DOHH2 (cell line): Measurements from ENCODE around the gene KHDC4.

Source experiments
- H3F3A ChIP-seq: fragments of 200-600 bp; sonication (generic), shearing (Covaris generic); 2 replicates; pipeline ENCODE4 v1.6.0; 2016; ENCODE audit warnings: antibody characterized with exemption, mild to moderate bottlenecking; ENCODE audit not compliant: control insufficient read depth, insufficient read depth
- H3K27ac ChIP-seq: fragments of 200-600 bp; sonication (generic); 2 replicates; pipeline ENCODE4 v1.5.1; 2014; ENCODE audit warnings: low read depth, mild to moderate bottlenecking, low read length, moderate library complexity
- H3K27me3 ChIP-seq: fragments of 200-600 bp; sonication (generic); 2 replicates; pipeline ENCODE4 v1.6.1; 2014; ENCODE audit warnings: mild to moderate bottlenecking, low read length, mixed read lengths; ENCODE audit not compliant: control insufficient read depth
- H3K36me3 ChIP-seq: fragments of 200-600 bp; sonication (generic); 2 replicates; pipeline ENCODE4 v1.6.1; 2014; ENCODE audit warnings: mild to moderate bottlenecking, low read length, moderate library complexity, mixed read lengths; ENCODE audit not compliant: control insufficient read depth
- H3K4me1 ChIP-seq: fragments of 200-600 bp; sonication (generic); 2 replicates; pipeline ENCODE4 v1.6.1; 2014; ENCODE audit warnings: mild to moderate bottlenecking, low read length, mixed read lengths; ENCODE audit not compliant: control insufficient read depth
- H3K4me2 ChIP-seq: fragments of 200-600 bp; sonication (generic); 2 replicates; pipeline ENCODE4 v1.6.0; 2014; ENCODE audit warnings: mild to moderate bottlenecking, low read length, moderate library complexity
- H3K4me3 ChIP-seq: fragments of 200-600 bp; sonication (generic); 2 replicates; pipeline ENCODE4 v1.5.1; 2014; ENCODE audit warnings: mild to moderate bottlenecking, low read length, mixed read lengths
- H3K79me2 ChIP-seq: fragments of 200-600 bp; sonication (generic); 2 replicates; pipeline ENCODE4 v1.6.1; 2014; ENCODE audit warnings: mild to moderate bottlenecking, low read length, mixed read lengths; ENCODE audit not compliant: control insufficient read depth
- H3K9me2 ChIP-seq: fragments of 200-600 bp; sonication (generic); replicated peaks from 2 replicates; pipeline ENCODE4 v1.6.1; 2014; ENCODE audit warnings: mild to moderate bottlenecking, low read length, mixed read lengths; ENCODE audit not compliant: control insufficient read depth
- H3K9me3 ChIP-seq: fragments of 200-600 bp; sonication (generic); 2 replicates; pipeline ENCODE4 v1.6.1; 2014; ENCODE audit warnings: antibody characterized with exemption, low read length, mixed read lengths; ENCODE audit not compliant: control insufficient read depth, insufficient read depth
- H4K20me1 ChIP-seq: fragments of 200-600 bp; sonication (generic); 2 replicates; pipeline ENCODE4 v1.6.0; 2014; ENCODE audit warnings: low read depth, mild to moderate bottlenecking, antibody characterized with exemption, low read length, moderate library complexity; ENCODE audit not compliant: control insufficient read depth, insufficient read depth
- CTCF ChIP-seq: fragments of 200-600 bp; sonication (generic); IDR thresholded peaks from one replicate; pipeline ENCODE4 v1.5.1; 2014; ENCODE audit warnings: antibody characterized with exemption, mild to moderate bottlenecking, low read depth, low read length; ENCODE audit not compliant: poor library complexity, severe bottlenecking
- EZH2phosphoT487 ChIP-seq: fragments of 200-600 bp; sonication (generic); IDR thresholded peaks from 2 replicates; pipeline ENCODE4 v1.6.1; 2017; ENCODE audit warnings: borderline replicate concordance, mild to moderate bottlenecking, antibody characterized with exemption, low read length, moderate library complexity, mixed read lengths

Gene KHDC4

GRCh38 chr1:155904261-155904660, 30.0 kb downstream of the KHDC4 start:
- no peaks in the 10 kb centered on the region for H4K20me1 ChIP-seq
- H3K36me3 ChIP-seq = peaks cover 68% of the 10 kb centered on the region
- H3K4me1 ChIP-seq = no peaks in the 10 kb centered on the region
- TF ChIP-seq CTCF = no peak
- TF ChIP-seq EZH2phosphoT487 = no peak
- H3K4me2 ChIP-seq = no peak overlapping the region
- H3K27ac ChIP-seq = no peak overlapping the region
- H3K27me3 ChIP-seq = no peaks in the 10 kb centered on the region
- H3F3A ChIP-seq = 0 out of 2 replicates have a peak, but pooled peaks cover 3% of the 10 kb centered on the region
- peaks cover under 1% of the 10 kb centered on the region for H3K79me2 ChIP-seq
- H3K9me2 ChIP-seq = no peaks in the 10 kb centered on the region
- no peaks in the 10 kb centered on the region for H3K9me3 ChIP-seq
- no peak overlapping the region for H3K4me3 ChIP-seq

DNA sequence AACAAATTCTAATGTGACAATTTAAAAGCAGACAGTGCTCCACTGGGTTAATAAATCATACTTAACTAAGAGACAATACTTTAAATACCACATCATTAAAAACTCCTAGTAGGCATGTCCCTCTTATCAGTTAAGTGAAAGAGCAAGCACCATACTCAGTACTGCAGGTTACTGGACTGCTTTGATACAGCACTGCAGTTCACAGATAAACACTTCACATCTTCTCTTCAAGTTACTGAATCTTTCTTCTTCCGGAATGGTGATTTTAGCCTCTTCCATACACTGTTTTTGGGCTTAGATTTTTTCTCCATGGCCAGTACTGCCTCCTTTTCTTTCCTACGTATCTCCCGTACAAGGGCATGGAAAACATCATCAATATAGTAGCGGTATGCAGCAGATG, 34.1 kb downstream of the KHDC4 start:
- Histone ChIP-seq H3F3A (no peaks in the 10 kb centered on the region), H3K27ac (no peak overlapping the region), H3K9me2 (no peaks in the 10 kb centered on the region), H3K4me1 (peaks cover 4% of the 10 kb centered on the region), H3K9me3 (no peaks in the 10 kb centered on the region), H3K4me2 (no peak overlapping the region), H3K79me2 (no peaks in the 10 kb centered on the region), H4K20me1 (0 out of 2 replicates have a peak, but pooled peaks cover 2% of the 10 kb centered on the region), H3K36me3 (peaks cover 60% of the 10 kb centered on the region), H3K27me3 (no peaks in the 10 kb centered on the region), H3K4me3 (no peak overlapping the region)
- TF ChIP-seq CTCF (no peak), EZH2phosphoT487 (no peak)

- Histone ChIP-seq H3K9me3 (no peaks in the 10 kb centered on the region), H3K27me3 (no peaks in the 10 kb centered on the region), H3K9me2 (no peaks in the 10 kb centered on the region), H3K27ac (no peak overlapping the region), H3K79me2 (no peaks in the 10 kb centered on the region), H4K20me1 (0 out of 2 replicates have a peak, but pooled peaks cover 2% of the 10 kb centered on the region), H3F3A (no peaks in the 10 kb centered on the region), H3K4me1 (peaks cover 4% of the 10 kb centered on the region), H3K4me3 (no peak overlapping the region), H3K36me3 (peaks cover 55% of the 10 kb centered on the region), H3K4me2 (no peak overlapping the region)
- no peak for TF ChIP-seq EZH2phosphoT487
- TF ChIP-seq CTCF = no peak
Measured at GRCh38 chr1:155899683-155900082, 34.5 kb downstream of the KHDC4 start.
